ENCODE data around the gene CHSY3.

Gene CHSY3

DNA sequence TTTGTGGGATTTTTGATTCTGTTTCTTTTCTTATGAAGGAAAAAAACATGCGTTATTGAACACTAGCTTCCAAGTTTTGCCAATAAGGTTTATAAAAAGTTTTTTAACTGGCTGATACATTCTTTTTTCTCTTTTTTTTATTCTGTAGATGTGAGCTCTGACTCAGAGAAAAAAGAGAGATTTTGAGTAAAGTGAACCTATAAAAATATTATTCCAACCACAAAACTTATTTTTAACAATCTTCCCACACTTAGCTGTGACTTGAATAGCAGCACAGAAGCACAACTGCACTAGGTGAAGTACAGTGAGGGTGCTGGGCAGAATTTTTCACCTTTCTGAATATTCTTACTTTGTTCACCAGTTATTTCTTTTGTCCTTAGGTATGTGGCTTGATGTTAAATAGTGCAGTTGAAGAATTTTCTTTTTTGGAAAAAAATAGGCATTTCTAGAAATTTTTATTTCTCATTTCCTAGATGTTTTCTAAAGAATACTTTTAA is 41.6 kb downstream of the CHSY3 start:
- no peak for DNase-seq (ENCODE audit: low read depth, low spot score)

DNA sequence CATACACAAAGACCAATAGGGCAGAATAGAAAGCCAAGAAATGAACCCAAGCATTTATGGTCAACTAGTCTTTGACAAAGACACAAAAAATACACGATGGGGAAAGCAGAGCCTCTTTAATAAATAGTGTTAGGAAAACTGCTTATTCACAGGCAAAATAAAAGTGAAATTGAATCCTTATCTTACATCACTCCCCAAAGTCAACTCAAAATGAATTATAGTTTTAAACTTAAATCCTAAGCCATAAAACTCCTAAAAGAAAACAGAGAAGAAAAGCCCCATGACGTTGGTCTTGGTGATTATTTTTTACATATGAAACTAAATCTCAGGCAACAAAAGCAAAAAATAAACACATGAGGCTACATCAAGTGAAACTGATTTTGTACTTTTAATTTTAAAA is 46.8 kb downstream of the CHSY3 start:
- DNase-seq (ENCODE audit: low read depth, low spot score), result no peak

DNA sequence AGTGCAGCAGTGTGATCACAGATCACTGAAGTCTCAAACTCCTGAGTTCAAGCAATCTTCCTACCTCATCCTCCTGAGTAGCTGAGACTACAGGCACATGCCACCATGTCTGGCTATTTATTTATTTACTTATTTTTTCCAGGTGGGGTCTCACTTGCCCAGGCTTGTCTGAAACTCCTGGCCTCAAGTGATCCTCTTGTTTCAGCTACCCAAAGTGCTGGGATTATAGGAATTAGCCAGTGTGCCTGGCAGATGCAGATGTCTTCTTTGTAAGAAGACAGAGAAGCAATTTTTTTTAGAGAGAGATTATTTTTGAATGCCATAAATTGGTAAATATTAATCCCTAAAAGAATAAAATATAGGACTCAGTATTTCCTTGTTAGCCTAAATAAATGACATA is 54.3 kb downstream of the CHSY3 start:
- no peak for DNase-seq (ENCODE audit: low read depth, low spot score)

DNA sequence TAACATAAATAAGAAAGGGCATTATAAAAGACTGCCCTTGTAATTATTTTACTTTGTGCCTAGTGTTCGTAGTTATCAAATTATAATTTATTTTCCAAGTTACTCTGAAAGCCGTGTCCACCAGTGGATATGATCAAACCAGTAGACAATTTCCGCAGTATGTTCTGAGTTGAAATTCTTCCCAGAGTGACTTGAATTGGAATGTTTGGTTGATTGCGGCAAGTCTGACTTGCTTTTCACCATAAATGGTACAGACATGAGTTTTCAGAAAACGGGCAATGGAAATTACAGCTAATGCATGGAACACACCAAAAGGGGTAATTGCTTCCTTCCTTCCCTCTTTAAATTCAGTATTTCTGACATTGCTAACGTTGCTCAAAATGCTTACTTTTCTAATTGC is 56.6 kb downstream of the CHSY3 start:
- no peak for DNase-seq (ENCODE audit: low read depth, low spot score)

DNA sequence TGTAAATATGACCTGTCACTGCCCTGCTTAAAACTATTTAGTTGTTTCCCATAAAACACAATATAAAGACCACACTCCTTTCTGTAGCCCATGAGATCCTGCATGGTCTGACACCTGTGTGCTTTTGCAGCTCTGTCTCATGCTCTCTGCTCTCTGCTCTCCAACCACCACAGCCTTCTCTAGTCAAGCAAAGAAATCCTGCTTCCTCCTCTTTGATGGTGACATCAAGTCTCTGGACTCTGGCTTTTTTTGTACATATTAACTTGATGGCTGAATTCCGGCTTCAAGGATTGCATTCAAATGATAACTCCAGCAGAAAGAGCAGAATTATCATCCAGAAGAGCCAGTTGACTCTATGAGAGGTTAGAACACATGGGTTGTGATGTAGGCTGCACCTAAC is 58.2 kb downstream of the CHSY3 start:
- DNase-seq (ENCODE audit: low read depth, low spot score), result no peak

DNA sequence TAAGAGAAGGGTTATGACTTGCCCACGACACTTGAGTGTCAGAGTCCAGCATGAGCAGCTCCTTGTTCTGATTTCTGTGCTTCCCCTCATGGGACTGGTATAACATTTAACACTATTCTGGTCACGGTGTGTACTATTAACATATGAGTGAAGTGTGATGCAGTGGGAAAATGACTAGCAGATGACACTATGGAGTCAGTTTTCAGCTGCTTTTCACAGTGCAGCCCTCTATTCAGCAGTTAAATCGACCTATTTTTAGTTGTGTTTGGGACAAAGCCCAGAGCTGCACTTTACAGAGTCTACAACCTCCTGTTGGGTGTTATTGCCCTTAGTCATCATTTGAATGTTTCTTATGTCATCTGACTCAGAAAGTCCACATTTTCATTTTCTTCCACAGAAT is 59.1 kb downstream of the CHSY3 start:
- DNase-seq (ENCODE audit: low read depth, low spot score), result no peak

DNA sequence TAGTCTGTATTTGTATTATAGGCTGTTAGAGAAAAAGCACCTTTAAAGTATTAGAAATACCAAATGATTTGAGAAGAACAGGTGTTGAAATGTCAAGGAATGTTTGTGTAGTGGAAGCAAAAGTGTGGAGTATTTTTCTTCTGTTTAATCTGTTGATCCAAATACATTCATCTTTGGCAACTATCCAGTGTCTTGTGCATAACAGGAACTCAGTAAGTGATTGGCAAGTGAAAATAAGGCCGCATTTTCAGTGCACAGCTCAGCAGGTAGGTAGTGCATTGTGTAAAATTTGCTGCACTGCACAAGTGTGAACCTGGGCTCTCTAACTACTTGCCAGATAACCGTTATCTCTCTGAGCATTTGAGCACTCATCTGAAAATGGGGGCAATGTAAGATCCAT is 61.8 kb downstream of the CHSY3 start:
- no peak for DNase-seq (ENCODE audit: low read depth, low spot score)

DNA sequence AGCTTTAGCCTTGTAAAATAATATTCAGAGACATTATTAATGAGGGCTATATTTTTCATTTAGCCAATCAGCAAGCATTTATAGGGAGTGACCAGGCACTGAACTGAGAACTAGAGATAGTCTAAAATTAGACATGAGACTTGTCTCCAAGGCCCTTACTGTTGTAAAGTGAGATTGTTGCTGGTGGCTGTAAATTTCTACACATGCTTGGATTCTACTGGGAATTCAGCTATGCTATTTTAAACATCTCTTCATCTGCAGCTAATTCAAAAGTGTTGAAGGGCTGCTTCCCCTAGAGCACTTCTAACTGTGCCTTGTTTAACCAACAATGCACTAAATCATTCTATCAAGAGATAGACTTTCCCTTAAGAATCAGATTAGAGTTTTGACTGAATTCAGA is 67.4 kb downstream of the CHSY3 start:
- no peak for DNase-seq (ENCODE audit: low read depth, low spot score)

DNA sequence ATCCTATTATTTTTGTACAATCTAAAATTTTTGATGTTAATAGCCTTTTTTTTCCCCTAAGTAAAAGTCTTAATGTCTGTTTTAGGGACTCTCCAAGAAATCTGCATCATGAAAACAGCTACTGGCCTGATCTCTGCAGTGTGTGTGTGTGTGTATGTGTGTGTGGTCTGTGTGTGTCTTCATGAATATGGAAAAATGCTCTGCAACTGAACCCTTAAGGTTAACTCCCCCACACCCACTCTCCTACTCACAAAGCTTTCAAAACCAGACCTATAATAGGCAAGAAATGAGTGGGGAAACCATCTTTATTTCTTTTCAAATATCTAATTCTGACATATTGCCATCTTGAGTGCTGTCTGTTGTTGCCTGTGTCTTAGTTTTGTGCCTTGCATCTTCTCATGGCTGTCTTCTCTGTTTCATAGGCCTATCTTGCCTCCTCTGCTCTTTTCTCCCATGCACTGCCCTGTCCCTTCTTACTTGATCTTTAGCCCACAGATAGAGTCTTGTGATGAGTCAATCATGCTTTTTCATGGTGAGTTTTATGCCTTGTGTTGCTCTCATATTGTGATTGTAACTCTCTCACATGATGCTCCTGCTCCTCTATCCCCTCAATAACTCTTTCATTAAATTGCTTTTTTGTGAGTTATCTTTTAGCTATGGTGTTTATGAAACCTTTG is 68.3 kb downstream of the CHSY3 start:
- no peak for DNase-seq (ENCODE audit: low read depth, low spot score)

DNA sequence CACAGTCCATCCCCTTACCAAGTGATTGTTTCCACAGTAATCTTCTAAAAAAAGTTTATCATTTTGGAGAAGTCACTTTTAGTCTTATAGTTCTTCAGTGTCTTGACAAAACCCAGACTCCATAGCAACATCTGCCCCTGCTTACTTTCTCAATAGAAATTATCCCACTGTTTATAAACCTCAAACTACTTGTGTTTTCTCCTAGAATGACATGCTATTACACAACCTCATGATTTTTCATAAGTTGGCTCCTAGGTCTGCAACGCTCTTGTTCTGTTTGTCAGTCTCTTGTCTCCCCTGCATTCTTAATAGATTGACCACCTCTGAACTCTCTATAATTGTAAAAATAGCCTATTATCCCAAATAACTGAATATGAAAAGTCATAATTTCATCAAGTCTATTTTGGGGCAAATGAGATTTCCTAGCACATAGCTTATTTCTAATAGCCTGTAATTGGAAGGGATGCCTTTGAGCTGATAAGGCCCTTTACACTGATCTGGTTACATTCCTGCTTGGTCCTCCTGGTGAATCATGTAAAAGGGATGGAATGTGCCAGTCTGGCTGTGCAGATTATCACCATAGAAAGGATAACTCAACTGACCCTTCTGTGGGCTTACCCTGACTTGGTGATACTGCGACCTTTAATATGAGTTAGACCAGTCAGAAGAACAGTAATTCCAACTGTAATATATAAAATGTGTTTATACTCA is 69.6 kb downstream of the CHSY3 start:
- no peak for DNase-seq (ENCODE audit: low read depth, low spot score)

DNA sequence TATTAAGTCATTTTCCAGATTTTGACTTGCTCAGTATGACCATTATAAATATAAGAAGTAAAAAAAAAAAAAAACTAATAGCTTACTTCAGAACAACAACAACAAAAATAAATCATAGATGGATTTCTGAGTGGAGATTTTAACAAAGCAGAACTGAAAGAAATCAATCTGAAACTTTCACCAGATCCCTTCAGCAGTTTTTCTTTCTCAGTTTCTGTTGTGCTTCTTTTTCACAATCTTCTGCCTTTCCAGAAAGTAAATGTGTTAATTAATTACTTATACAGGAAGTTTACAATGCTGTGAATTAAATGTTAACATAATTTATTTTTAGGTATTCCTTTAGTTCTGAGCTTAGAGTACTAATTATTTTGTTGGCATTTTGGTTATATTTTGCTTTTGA is 73.5 kb downstream of the CHSY3 start:
- DNase-seq (ENCODE audit: low read depth, low spot score), result no peak

DNA sequence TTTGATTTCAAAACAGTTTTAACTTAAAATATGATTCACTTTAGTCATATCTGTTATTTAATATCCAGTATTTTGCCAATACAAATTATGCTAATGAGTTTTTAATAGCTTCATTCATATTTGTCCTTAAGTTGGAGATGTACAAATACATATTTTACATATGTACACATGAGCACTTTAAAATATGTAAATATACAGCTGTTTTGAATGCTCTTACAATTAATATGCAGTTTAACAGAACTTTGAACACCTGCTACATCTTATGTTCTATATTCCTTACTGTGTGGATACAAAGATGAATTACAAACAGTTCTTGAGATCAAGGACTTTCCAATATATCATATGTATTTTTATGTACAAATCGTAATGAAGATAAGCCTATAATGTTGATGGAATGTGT is 74.0 kb downstream of the CHSY3 start:
- DNase-seq (ENCODE audit: low read depth, low spot score), result no peak

DNA sequence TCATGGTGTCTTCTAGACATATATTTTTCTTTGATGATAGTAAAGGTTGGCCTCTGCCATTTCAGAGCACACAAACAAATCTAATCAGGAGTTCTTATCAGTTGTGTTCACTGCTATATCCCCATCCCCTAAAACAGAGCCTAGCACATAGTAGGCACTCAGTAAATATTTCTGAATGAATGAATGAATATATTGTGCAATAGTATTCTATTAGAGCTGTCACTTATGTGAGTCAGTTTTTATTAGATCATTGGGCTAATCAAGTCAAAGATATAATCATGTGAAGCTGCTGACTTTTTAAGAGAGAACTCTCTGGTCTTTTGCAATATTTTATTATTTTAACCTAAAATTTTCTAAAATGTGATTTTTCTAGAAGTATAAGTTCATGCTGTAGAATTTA is 84.2 kb downstream of the CHSY3 start:
- DNase-seq (ENCODE audit: low read depth, low spot score), result no peak

DNA sequence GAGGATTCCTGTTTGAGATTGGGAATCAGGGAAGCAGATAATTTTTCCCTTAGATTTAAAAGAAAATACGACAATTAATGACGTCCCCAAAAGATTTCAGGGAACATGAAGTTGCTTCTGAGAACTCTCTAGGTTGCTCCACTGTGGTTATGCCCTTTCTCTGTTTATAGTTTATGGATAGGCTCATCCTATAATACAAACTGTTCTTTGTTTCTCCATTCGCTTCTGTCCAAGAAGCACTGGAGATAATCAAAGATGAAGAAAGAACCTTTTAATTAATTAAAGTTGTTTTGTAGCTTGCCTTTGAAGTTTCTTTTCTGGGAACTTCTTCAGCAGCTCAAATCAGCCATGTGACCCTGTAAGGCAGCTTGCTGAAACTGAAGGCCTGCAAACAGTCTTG is 87.5 kb downstream of the CHSY3 start:
- DNase-seq (ENCODE audit: low read depth, low spot score), result no peak

DNA sequence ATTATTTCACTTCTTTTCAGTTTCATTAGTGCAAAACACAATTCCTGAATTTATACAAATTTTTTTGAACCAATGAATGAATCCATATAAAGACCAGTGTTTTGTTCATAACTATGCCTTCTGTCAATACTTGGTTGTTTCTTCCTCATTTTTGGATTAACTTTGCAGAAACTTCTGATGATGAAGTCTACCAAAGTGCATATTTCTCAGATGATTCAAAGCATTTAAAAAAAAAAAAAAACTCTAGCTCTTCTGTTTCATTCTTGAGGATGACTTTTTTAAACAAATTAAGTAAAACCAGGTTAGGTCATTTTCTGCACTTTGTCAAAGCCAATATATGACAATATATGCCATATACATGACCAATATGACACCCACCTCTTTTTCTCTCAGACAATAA is 92.6 kb downstream of the CHSY3 start:
- DNase-seq (ENCODE audit: low read depth, low spot score), result no peak

DNA sequence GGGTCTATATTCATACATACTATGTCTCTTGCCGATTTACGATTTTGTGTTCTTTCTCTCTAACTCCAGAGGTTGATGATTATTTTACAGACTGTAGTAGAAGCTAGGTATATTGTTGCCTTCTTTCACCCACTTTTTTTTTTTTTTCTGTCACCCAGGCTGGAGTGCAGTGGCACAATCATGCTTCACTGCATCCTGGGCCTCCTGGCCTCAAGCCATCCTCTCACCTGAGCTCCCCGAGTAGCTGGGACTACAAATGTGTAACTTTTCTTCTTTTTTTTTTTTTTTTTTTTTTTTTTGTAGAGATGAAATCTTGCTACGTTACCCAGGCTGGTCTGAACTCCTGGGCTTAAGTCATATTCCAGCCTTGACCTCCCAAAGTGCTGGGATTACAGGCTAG is 96.2 kb downstream of the CHSY3 start:
- DNase-seq (ENCODE audit: low read depth, low spot score), result no peak

DNA sequence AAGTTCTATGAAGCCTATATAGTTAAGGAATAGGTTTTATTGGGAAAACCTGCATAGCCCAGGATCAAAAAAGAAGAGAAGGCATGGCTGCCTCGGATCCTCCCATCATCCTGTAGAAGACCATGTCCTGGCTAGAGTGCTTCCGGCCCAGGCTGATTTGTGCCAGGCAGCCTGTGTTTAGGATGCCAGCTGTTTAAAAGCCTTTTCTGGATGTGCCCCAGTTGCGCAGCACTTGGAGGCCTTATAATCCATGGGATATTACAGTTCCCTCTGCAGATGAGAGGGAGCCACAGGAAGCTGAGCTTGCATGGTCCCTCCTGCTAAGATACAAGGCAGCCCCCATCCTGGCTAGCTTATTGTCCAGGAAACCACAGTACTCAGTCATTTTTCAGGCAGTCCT is 97.9 kb downstream of the CHSY3 start:
- no peak for DNase-seq (ENCODE audit: low read depth, low spot score)

DNA sequence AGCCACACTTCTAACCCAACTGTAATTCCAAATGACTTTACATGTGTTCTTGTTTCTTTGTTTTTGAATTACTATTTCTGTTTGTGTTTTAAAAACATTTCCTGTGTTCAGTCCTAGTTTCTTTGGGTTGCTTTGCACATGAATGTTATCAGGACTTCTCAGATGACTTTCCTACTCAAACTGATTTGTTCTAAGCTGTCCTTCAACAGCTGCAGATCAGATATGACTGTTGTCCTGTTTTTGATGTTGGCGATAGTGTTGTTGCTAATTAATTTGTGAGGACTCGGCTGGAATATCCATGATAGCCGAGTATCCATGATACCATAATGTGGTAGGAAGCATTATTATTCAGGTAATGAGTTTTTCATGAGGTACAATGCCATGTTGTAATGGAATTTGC is 98.6 kb downstream of the CHSY3 start:
- no peak for DNase-seq (ENCODE audit: low read depth, low spot score)

DNA sequence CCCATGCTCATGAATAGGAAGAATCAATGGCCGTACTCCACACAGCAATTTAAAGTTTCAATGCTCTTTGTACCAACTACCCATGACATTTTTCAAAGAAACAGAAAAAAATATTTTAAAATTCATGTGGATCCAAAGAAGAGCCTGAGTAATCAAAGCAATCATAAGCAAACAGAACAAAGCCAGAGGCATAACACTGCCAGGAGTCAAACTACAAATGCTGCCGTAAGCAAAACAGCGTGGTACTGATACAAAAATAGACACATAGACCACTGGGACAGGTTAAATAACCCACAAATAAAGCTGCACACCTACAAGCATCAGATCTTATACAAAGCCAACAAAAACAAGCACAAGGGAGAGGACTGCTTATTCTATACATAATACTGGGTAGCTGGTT is 107.7 kb downstream of the CHSY3 start:
- DNase-seq (ENCODE audit: low read depth, low spot score), result no peak

DNA sequence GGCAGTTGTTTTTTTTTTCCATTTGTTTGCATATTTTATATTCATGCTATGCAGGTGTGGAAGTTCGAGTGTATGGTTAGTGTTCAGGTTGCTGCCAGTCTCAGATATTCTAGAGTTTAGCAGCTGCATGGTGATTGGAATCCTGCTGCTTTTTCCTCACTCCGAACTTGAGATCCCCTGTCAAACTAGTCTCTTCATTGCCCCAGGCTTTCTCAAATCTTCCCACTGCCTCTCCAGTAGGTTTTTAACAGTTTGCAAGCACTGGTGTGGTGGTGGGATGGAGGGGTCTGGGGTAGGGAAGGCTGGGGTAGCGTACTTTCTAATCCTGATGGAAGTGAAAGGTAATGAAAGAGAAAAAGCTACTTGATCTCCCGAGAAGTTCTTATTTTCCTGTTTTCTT is 112.9 kb downstream of the CHSY3 start:
- no peak for DNase-seq (ENCODE audit: low read depth, low spot score)

DNA sequence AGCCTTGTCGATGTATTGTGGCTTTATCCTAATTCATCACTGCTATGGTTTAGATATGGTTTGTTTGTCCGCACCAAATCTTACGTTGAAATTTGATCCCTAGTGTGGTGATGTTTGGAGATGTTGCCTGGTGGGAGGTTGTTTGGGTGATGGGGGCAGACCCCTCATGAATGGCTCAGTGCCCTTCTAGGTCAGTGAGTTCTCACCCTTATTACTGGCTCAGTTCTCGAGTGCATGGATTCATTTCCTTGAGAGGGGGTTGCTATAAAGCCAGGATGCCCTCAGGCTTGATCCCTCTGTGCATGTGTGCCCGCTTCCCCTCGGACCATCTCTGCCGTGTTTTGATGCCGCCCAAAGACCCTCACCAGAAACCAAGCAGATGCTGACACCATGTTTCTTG is 114.4 kb downstream of the CHSY3 start:
- no peak for DNase-seq (ENCODE audit: low read depth, low spot score)

DNA sequence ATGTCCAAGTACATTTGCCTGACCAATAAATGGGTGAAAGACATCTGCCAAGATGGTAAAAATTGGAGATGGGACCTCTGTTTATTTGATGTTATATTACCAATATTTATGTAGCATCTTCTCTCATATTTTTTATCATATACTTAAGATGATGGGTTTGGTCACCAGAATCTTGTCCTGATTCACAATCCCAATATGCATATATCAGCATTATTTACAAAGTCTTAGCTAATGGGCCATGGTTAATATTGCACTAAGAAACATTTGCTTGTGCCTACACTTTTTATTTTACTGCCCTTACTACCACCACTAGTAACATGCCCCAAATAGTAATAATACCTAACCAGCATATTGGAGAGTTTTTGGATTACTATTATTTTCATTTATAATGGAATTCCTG is 116.7 kb downstream of the CHSY3 start:
- no peak for DNase-seq (ENCODE audit: low read depth, low spot score)

DNA sequence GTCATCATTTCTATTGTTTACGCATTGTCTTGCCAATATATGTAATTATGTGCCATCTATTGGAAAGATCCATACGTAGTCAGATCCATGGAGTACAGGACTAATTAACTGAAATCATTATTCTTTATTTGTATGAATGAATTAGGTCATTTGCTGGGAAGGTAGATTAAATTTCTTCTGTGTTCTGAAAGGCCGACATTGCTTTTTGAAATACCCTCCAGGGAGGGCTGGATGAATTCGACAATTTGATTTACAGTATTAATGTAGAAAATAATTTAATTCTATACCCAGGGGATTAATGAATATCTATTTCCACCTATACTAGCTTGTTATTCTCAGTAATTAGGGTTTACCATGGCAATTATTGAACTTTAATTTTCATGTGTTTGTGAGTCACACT is 117.6 kb downstream of the CHSY3 start:
- DNase-seq (ENCODE audit: low read depth, low spot score), result no peak

DNA sequence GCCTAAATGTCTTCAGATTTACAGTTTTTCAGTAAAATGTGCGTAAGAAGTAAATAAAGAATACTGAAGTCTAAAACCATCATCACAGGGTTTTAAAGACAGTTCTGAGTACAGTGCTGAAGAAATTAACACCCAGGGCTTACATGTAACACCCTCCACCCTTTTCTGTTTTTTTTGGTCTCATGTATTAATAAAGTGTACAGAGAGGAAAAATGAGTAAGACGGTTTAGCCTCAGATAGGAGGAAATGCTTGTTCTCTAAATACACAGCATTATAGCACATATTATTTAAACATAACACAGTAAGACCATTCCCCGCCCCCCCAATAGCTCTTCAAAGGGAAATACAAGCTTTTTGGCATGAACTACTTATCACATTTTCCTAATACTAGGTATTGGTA is 119.3 kb downstream of the CHSY3 start:
- DNase-seq (ENCODE audit: low read depth, low spot score), result no peak

Measured in activated naive CD8-positive, alpha-beta T cell treated with anti-CD3 and anti-CD28 coated beads, Interleukin-2, amount 50 U/mL, for 16 hours (primary cell).